Thoracic aorta (tissue), 2 donors: ENCODE data around the gene BMP8B. TPM values are rescaled to one million over a fixed set of nuclear protein-coding genes. Genes with fewer than 3 reads are reported as not detected.

Source experiments
- ATAC-seq: fragments of 150-250 bp; one replicate; pipeline ENCODE4 v1.8.0; 2017; ENCODE audit warnings: low read depth; ENCODE audit not compliant: insufficient number of reproducible peaks, low FRiP score
- DNase-seq: peaks from one replicate; pipeline ENCODE4 v3.0.0-alpha.2; 2020; ENCODE audit warnings: low spot score
- H3K27ac ChIP-seq, 2 donors: fragments of 200-600 bp; sonication (generic); 1 replicate in 1 of 2; 2 replicates in 1 of 2; pipeline ENCODE4 v1.5.1; 2016; ENCODE audit warnings: mild to moderate bottlenecking in 2 of 2, moderate library complexity in 2 of 2
- H3K27me3 ChIP-seq: fragments of 200-600 bp; sonication (generic); replicated peaks from 2 replicates; pipeline ENCODE4 v1.6.0; 2016; ENCODE audit warnings: mild to moderate bottlenecking; ENCODE audit not compliant: insufficient read depth
- H3K36me3 ChIP-seq: fragments of 200-600 bp; sonication (generic); one replicate; pipeline ENCODE4 v1.5.1; 2016
- H3K4me1 ChIP-seq, 2 donors: fragments of 200-600 bp; sonication (generic); 1 replicate in 1 of 2; 2 replicates in 1 of 2; pipeline versions ENCODE4 v1.5.1 to v1.6.0; 2016; ENCODE audit warnings: low read depth in 2 of 2, mild to moderate bottlenecking in 1 of 2; ENCODE audit not compliant: control insufficient read depth in 1 of 2
- H3K4me3 ChIP-seq: fragments of 200-600 bp; sonication (generic); 2 replicates; pipeline ENCODE4 v1.5.1; 2016; ENCODE audit warnings: mild to moderate bottlenecking
- H3K9me3 ChIP-seq: fragments of 200-600 bp; sonication (generic); 2 replicates; pipeline ENCODE4 v1.5.1; 2016
- CTCF ChIP-seq: fragments of 200-600 bp; sonication (generic); IDR thresholded peaks from one replicate; pipeline ENCODE4 v1.5.1; 2019; ENCODE audit warnings: antibody characterized with exemption
- total RNA-seq, 2 donors: library from RNA; depleted of rRNA; stranded (reverse); fragments of >200 nt; gene quantifications; one replicate each; pipeline versions ENCODE4 v1.1.0 to v1.2.3, GENCODE V29; 2016

BMP8B gene
- total RNA-seq, 2 donors from 2014 or later: 0.27 to 2.5 TPM

GRCh38 chr1:39720094-39720999 lies 68.3 kb downstream of the BMP8B start:
- Histone ChIP-seq H3K4me1 (no peaks in the 10 kb centered on the region), H3K9me3 (no peaks in the 10 kb centered on the region), H3K4me3 (no peak overlapping the region), H3K27me3 (no peaks in the 10 kb centered on the region), H3K36me3 (no peaks in the 10 kb centered on the region), H3K27ac (no peak overlapping the region)
- DNase-seq: no peak
- no peak for ATAC-seq
- peak; percentile 65 for TF ChIP-seq CTCF

- Histone ChIP-seq H3K36me3 (no peaks in the 10 kb centered on the region), H3K4me1 (no peaks in the 10 kb centered on the region), H3K4me3 (no peak overlapping the region), H3K9me3 (no peaks in the 10 kb centered on the region), H3K27ac (no peak overlapping the region), H3K27me3 (no peaks in the 10 kb centered on the region)
- ATAC-seq (no peak), DNase-seq (no peak)
- no peak for TF ChIP-seq CTCF
Observed at GRCh38 chr1:39717809-39718208, 70.9 kb downstream of the BMP8B start.

GRCh38 chr1:39713557-39713956 lies 75.1 kb downstream of the BMP8B start:
- TF ChIP-seq CTCF: no peak
- DNase-seq (no peak), ATAC-seq (no peak)
- Histone ChIP-seq H3K36me3 (no peaks in the 10 kb centered on the region), H3K9me3 (no peaks in the 10 kb centered on the region), H3K27me3 (no peaks in the 10 kb centered on the region), H3K4me1 (no peaks in the 10 kb centered on the region), H3K27ac (no peak overlapping the region), H3K4me3 (no peak overlapping the region)

GRCh38 chr1:39711966-39712340 lies 76.7 kb downstream of the BMP8B start:
- Histone ChIP-seq H3K4me1 (no peaks in the 10 kb centered on the region), H3K27ac (no peak overlapping the region), H3K36me3 (no peaks in the 10 kb centered on the region), H3K4me3 (no peak overlapping the region), H3K9me3 (no peaks in the 10 kb centered on the region), H3K27me3 (no peaks in the 10 kb centered on the region)
- TF ChIP-seq CTCF: no peak
- ATAC-seq (no peak), DNase-seq (no peak)

GRCh38 chr1:39711104-39711965 lies 77.3 kb downstream of the BMP8B start:
- DNase-seq: no peak
- ATAC-seq: no peak
- H3K27me3 ChIP-seq: no peaks in the 10 kb centered on the region
- no peaks in the 10 kb centered on the region for H3K9me3 ChIP-seq
- H3K4me3 ChIP-seq: no peak overlapping the region
- no peaks in the 10 kb centered on the region for H3K4me1 ChIP-seq
- no peaks in the 10 kb centered on the region for H3K36me3 ChIP-seq
- H3K27ac ChIP-seq: no peak overlapping the region
- no peak for TF ChIP-seq CTCF
